Stimulated activated CD8-positive, alpha-beta memory T cell treated with anti-CD3 and anti-CD28 coated beads, Interleukin-15, amount 100 ng/mL, for 24 hours (primary cell): ENCODE measurements around the gene PRDM12.

ENCODE experiments used
- DNase-seq: peaks from one replicate; pipeline ENCODE4 v3.0.0-alpha.2; 2020; ENCODE audit warnings: low read depth

PRDM12 gene

GRCh38 chr9:130692321-130692720, 27.9 kb downstream of the PRDM12 start:
- DNase-seq, result no peak

- DNase-seq, result no peak
These were observed 28.7 kb downstream of the PRDM12 start for GRCh38 chr9:130693101-130693425.

GRCh38 chr9:130693426-130694191, 29.2 kb downstream of the PRDM12 start, which contains the start of gene EXOSC2:
Gene EXOSC2, plus strand, starts transcription at chr9:130693780. Its CDS starts 12 bp downstream, at chr9:130693792.
- peak; percentile 87 for DNase-seq

GRCh38 chr9:130694205-130694604, 29.8 kb downstream of the PRDM12 start:
- no peak for DNase-seq

- no peak for DNase-seq
These were observed 31.8 kb downstream of the PRDM12 start for GRCh38 chr9:130696139-130696650.

GRCh38 chr9:130696996-130697395, 32.6 kb downstream of the PRDM12 start:
- no peak for DNase-seq

- no peak for DNase-seq
These were observed 34.1 kb downstream of the PRDM12 start for GRCh38 chr9:130698514-130698913.

GRCh38 chr9:130699047-130699446, 34.7 kb downstream of the PRDM12 start:
- DNase-seq, result no peak

GRCh38 chr9:130701059-130702022, 36.9 kb downstream of the PRDM12 start:
- DNase-seq, result peak; percentile 53

- DNase-seq, result no peak
These were observed 39.1 kb downstream of the PRDM12 start for GRCh38 chr9:130703501-130703900.

GRCh38 chr9:130707225-130707976, 43.0 kb downstream of the PRDM12 start:
- DNase-seq, result peak; percentile 27

GRCh38 chr9:130710822-130711352, 46.5 kb downstream of the PRDM12 start:
- no peak for DNase-seq

GRCh38 chr9:130711469-130711868, 47.1 kb downstream of the PRDM12 start:
- no peak for DNase-seq

- DNase-seq, result peak; percentile 83
These were observed 48.3 kb downstream of the PRDM12 start for GRCh38 chr9:130712564-130713285.

- no peak for DNase-seq
These were observed 49.0 kb downstream of the PRDM12 start for GRCh38 chr9:130713286-130713960.

GRCh38 chr9:130714586-130715110, 50.3 kb downstream of the PRDM12 start:
- DNase-seq, result no peak

GRCh38 chr9:130715270-130715669, 50.9 kb downstream of the PRDM12 start:
- DNase-seq, result no peak

- no peak for DNase-seq
These were observed 54.2 kb downstream of the PRDM12 start for GRCh38 chr9:130718562-130718961.

GRCh38 chr9:130720762-130721161, 56.4 kb downstream of the PRDM12 start:
- DNase-seq, result no peak

GRCh38 chr9:130728721-130729120, 64.3 kb downstream of the PRDM12 start:
- DNase-seq, result no peak
